Epithelial cell of esophagus (primary cell): ENCODE measurements around the gene NR6A1.

Experiments used
- DNase-seq: peaks from one replicate; pipeline ENCODE4 v3.0.0; 2010; ENCODE audit warnings: low read depth
- H3K4me3 ChIP-seq: 2 replicates; pipeline ENCODE4 v1.5.1; 2011; ENCODE audit warnings: mild to moderate bottlenecking, low read length, control low read depth
- TF ChIP-seq, protein P1 (sequence below): IDR thresholded peaks from 2 replicates; pipeline ENCODE4 v1.5.1; 2011; ENCODE audit warnings: low read depth, mild to moderate bottlenecking, low read length, control low read depth, inconsistent platforms; ENCODE audit not compliant: insufficient read depth; ENCODE audit errors: missing control alignments

Gene NR6A1

GRCh38 chr9:124725068-124725452, 46.1 kb downstream of the NR6A1 start:
- DNase-seq: no peak
- H3K4me3 ChIP-seq: no peak overlapping the region
- TF ChIP-seq, protein P1, sequence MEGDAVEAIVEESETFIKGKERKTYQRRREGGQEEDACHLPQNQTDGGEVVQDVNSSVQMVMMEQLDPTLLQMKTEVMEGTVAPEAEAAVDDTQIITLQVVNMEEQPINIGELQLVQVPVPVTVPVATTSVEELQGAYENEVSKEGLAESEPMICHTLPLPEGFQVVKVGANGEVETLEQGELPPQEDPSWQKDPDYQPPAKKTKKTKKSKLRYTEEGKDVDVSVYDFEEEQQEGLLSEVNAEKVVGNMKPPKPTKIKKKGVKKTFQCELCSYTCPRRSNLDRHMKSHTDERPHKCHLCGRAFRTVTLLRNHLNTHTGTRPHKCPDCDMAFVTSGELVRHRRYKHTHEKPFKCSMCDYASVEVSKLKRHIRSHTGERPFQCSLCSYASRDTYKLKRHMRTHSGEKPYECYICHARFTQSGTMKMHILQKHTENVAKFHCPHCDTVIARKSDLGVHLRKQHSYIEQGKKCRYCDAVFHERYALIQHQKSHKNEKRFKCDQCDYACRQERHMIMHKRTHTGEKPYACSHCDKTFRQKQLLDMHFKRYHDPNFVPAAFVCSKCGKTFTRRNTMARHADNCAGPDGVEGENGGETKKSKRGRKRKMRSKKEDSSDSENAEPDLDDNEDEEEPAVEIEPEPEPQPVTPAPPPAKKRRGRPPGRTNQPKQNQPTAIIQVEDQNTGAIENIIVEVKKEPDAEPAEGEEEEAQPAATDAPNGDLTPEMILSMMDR: no peak

DNA sequence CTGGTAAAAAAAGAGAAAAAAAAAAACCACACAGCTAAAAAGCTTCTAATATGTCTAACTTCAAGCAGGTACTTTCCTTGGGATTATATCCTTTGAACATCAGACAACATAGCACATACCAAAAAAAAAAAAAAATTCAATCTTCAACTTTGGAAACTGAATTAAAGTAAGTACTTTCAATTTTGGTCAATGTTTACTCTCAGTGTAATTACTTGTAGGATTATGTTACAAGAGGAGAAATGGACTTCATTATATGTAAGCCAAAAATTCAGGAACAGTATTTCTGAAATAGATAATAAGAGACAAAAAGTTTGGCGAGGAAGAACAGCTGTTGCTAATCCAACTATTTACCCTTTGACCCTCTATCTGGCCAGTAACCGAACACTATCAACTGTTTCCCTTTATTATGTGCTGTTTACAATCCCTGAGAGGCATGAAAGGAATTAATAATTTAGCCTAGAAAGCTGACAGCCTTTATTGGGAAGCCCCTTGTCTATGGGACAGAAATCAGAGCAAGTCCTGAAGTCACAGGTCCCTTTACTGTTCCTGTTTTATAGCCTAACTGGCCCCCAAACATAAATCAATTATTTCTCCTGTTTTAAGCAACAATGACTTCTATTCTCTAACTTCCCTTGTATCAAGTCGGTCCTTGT, 46.6 kb downstream of the NR6A1 start:
- DNase-seq: no peak
- H3K4me3 ChIP-seq: no peak overlapping the region
- TF ChIP-seq, protein P1: no peak

DNA sequence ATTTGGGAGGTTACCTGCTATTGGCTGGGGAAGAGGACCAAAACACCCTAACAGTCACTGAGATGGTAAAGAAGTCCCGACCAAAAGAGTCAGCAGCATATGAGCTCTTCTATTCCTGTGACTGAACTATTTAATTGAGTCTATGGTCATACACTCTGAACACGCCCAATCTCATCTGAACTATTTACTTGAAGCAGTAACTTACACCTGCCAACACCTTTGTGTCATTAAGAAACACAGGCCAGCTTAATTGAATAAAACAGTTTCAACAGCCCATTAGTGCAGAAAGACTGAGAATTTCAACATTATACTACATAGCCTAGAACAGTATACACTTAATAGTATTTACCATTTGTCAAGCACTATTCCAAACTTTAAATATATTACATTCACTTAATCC, 47.8 kb downstream of the NR6A1 start:
- DNase-seq: no peak
- TF ChIP-seq, protein P1: no peak
- H3K4me3 ChIP-seq: no peak overlapping the region

DNA sequence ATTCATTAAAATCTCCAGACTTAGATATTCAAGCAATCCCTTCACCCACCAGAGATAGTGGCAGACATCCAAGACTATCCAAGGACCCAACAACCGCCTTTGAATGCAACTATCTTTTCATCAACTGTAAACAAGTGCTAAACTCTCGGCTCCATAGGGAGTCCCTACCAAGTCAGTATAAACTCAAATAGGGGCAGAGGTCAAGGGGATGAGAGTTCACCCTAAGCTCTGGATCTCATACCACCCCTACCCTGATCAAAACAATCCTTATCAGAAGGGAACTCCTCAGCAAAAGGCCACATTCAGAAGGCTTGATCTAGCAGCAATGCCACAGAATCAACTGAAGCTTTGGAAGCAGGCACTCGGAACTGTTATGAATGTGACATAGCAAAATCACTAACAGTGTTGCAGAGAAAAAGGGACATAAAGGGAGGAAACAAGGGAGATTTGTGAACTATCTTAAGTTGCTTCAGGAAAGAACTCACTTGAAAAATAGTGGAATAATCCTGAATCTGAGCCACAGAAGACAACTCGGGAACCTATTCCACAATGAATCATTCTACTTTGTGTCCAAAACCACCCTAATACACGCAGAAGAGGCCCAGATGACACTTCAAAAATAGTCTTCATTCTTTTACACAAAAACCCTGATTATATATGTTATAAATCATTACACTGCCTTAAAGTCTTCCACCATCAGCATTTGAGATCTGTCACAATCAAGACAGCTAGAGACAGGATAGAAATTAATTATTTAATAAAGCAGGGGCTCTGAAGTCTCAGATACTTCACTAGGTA, 49.8 kb downstream of the NR6A1 start:
- H3K4me3 ChIP-seq: no peak overlapping the region
- no peak for DNase-seq
- TF ChIP-seq, protein P1: no peak

GRCh38 chr9:124720429-124721108, 50.5 kb downstream of the NR6A1 start:
- DNase-seq: no peak
- TF ChIP-seq, protein P1: no peak
- H3K4me3 ChIP-seq: no peak overlapping the region

GRCh38 chr9:124718928-124719327, 52.2 kb downstream of the NR6A1 start:
- DNase-seq: no peak
- H3K4me3 ChIP-seq: no peak overlapping the region
- TF ChIP-seq, protein P1: no peak
